OCI-M1 (cell line): ENCODE data around the gene MACROD2.
"Not testable (repeated sequence)": the region's sequence is repeated elsewhere in the genome, so short reads cannot be mapped to it uniquely, and the experiment has no call there.

ENCODE experiments used
- DNase-seq: peaks from one replicate; lab custom pipeline; 2025; lab: John Stamatoyannopoulos, UW

MACROD2 gene

DNA sequence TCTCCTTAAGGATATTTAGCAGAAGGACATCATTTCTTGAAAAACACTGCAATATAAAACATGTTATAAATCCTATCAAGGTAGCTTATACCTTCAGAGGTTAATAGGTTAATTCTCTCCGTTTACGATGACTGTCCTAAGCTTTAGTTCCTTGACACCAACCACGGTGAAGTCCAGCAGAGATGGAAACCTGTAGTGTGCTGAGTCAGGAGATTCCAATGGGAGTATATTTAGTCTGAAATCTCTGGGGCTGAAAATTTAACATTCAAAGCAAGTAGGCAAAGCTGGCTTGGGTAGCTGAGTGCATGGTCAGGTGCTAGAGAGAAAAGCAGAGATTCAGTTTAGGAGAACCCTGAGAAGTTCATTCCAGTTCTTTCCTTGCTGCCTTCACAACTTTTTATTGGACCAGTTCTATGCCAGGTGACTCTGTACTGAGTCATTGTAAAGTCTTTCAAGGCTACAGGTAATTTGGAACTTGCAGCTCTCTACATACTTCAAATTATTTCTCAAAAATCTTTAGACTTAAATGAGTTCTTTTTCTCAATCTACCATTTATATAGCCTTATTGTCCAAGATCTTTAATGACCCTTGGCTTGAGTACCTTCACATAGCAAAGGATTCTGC, 1351.5 kb downstream of the MACROD2 start:
- DNase-seq = no peak

- DNase-seq = no peak
Observed at GRCh38 chr20:15359056-15359455, 1363.7 kb downstream of the MACROD2 start.

- DNase-seq = no peak
Observed at GRCh38 chr20:15362849-15363248, 1367.5 kb downstream of the MACROD2 start.

DNA sequence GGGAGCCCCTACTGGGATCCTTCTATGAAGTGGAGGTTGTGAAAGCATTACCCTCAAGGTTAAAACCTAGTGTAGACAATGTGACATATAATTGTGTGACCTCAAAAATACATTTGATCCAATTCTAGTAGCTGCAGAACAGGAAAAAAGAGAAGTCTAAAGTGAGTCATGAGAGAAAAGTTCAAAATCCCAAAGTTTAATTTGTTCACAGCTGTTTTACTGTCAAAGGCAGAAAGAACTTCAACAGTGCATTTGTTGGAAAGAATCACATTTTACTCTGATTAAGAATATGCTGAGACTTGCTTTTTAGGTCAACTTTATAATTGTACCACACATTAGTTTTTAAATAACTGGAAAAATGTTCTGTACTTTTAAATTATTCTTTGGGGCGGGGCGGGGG, 1369.5 kb downstream of the MACROD2 start:
- no peak for DNase-seq

GRCh38 chr20:15370370-15370769, 1375.1 kb downstream of the MACROD2 start:
- no peak for DNase-seq

DNA sequence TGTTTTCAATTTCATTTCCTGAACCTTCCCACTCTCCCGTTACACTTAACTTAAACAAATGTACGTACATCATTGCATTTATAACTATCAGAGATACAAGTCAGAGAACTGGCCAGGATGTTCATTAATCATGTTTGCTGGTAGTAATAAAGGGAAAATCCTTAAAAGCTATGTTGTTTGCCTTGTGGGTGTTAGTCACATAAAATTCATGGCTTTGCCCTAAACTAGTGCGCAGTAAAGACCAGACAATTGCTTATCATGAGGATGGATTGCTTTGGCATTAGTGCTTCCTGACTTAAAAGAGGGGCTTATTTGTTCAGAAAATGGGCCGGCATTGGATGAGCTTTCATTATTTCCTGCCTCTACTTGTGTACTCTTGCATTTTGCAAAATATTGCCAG, 1379.4 kb downstream of the MACROD2 start:
- DNase-seq = no peak

GRCh38 chr20:15375836-15376235, 1380.5 kb downstream of the MACROD2 start:
- DNase-seq = no peak

DNA sequence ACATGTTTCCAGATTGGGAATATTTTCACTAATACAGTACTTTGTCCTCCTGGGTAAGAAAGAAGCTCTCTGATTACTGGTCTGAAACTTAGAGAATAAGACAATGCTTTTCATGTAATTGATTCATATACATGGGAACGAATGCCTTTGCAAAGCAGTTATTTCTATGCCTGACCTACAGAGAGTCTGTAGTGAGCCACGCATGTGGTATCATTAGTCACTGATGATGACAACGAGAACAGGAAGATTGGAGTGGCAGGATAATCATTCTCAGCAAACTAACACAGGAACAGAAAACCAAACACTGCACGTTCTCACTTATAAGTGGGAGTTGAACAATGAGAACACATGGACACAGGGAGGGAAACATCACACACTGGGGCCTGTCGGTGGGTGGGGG, 1382.3 kb downstream of the MACROD2 start:
- DNase-seq = not testable (repeated sequence)

DNA sequence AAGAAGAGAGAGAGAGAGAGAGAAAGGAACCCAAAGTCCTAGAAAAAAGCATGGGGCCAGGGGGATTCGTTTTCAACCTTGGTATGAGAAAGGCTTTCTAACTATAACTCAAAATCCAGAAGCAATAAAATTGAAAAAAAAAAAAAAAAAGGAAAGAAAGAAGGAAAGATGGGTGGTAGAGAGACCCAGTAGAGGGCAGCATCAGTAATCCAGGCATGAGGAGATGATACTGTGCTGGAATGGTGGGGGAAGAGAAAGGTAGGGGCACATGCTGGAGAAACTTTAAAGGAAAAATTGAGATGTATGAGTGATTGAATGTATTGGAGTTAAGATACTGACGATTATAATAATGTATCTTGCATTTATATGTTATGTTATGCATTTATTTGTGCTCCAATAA, 1382.8 kb downstream of the MACROD2 start:
- no peak for DNase-seq

- DNase-seq = no peak
Observed at GRCh38 chr20:15379681-15380296, 1384.5 kb downstream of the MACROD2 start.

GRCh38 chr20:15380770-15381169, 1385.5 kb downstream of the MACROD2 start:
- DNase-seq = no peak

DNA sequence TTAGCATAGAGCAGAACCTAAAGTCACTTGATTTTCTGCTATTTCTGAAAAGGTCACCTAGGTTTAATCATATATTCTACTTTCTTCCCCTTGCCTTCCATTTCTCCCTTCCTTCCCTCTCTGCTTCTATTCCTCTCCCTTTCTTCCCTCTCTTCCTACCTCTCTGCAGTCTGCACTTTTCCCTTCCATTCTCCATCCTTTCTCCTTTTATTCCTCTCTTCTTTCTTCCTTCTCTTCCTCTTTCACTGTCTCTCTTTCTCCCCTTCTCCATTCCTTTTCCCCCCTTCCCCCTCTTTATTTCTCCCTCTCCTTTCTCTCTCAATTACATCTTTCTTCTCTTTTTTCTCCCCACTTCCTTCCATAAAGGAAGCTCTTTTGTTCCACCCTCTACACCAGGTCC, 1391.9 kb downstream of the MACROD2 start:
- no peak for DNase-seq

DNA sequence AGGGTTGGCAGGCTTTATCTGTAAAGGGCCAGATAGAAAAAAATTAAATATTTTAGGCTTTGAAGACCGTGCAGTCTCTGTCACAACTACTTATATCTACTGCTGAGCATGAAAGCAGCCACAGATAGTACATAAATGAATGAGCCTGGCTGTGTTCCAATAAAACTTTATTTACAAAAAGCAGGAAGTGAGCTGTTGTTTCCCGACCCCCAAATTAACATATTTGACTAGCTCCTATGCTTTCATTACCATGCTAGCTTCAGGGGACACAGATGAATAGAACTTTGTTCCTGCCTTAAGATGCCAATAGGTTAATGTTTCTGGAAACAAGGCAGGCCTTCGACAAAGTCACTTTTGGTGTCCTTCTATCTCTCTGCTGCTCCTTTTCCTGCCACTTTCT, 1400.1 kb downstream of the MACROD2 start:
- no peak for DNase-seq

GRCh38 chr20:15396026-15396425, 1400.7 kb downstream of the MACROD2 start:
- DNase-seq = no peak

- no peak for DNase-seq
Observed at GRCh38 chr20:15396900-15397299, 1401.6 kb downstream of the MACROD2 start.

- DNase-seq = no peak
Observed at GRCh38 chr20:15399781-15400180, 1404.5 kb downstream of the MACROD2 start.

DNA sequence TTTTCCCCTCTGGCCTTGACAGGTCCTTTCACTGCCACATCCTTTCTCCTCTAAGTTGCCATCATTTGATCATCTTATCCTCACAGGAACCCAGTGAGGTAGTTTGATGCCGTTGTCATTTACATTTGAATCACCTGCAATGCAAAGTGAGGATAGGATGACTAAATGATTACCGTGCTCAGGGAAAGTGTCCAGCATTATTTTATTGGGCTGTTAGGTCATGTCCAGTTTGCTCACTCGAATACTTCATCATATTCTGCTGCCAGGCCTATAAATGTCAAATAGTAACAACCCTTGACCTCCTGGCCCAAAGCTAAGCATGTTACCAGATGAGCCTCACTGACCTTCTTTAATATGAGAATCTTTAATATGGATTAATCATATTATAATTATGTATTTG, 1410.8 kb downstream of the MACROD2 start:
- DNase-seq = no peak

DNA sequence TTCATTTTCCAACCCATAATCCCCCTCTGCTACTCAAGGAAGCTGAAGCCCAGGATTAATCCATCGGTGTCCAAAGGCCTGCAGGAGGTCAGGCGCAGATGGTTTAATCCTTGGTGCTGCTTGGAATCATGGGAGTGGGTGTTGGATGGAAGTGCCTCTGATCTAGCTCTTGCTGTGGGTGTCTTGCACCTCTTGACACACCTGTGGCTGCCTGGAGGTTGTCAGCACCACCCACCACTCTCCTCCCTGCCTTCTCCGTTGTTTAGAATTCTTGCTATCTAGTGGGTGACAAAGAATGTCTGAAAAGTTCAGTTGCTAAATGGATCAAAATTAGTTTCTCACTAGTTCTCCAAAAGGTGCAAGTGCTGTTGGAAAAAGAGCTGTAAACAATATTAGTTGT, 1416.5 kb downstream of the MACROD2 start:
- DNase-seq = no peak

DNA sequence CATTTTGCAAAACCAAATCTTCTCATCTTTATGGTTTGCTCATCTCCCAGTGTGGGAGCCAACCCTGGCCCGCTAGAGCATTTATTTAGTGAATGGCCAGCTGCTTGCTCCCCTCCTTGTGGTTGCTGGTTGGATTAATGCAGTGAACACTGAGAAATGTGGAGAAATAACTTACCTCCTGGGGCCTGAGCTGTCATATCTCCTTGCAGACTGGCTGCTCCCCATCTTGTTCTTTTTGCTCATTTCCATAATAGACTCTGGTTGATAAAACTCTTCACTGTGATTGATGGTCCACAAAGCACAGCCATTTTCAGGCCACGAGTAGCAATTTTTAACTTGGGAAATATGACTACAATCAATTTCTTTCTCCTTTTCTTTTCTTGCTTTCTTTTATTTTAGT, 1420.6 kb downstream of the MACROD2 start:
- DNase-seq = no peak

DNA sequence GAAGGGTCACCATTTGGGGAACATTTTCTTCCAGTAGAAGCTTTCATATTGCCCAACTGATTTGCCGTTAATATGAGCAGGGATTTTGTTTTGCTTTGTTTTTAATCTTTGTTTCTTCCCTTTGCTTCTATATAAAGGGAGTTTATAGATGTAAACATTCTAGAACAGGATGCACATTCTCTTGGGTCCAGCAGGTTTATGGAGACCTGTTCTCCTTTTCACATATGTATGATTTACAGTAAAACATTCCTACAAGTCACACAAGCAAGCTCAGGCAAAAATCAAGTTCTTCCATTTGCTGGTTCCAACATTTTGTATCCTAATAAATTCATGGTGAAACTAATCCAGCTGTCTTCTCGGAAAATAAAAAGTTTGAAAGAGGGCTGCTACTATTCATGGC, 1424.5 kb downstream of the MACROD2 start:
- DNase-seq = no peak

DNA sequence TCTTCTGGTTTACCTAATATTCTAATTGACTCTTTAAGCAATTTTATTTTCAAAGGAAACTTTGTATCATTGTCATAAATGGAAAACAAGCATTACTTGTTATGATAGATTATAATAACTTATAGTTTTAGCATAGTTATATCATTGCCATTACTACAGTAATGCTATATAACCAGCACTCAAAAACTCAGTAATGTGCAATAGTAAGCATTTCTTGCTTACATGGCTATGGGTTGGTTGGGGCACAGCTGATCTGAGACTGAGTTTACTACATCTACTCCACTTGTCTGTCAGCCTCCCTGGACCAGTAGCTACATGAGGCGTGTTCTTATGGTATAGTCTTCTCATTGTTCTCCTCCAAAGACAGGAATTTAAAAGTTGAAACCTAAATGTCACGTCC, 1427.7 kb downstream of the MACROD2 start:
- no peak for DNase-seq

GRCh38 chr20:15439551-15439950, 1444.2 kb downstream of the MACROD2 start:
- DNase-seq = no peak

GRCh38 chr20:15440049-15440820, 1444.9 kb downstream of the MACROD2 start:
- DNase-seq = no peak
